IMR-90 (cell line): Measurements from ENCODE around the gene MYT1. TPM values are rescaled to one million over a fixed set of nuclear protein-coding genes. Genes with fewer than 3 reads are reported as not detected.

Experiments
- ATAC-seq: fragments of 200-7000 bp; cut with Tn5 transposase; 2 replicates; pipeline ENCODE4 v1.9.1; 2020; ENCODE audit warnings: low read depth, mild to moderate bottlenecking, moderate library complexity
- BruUV-seq: library from RNA; stranded (reverse); fragments of 400-500 nt; replicated peaks from 2 replicates; lab custom pipeline; 2021; lab: Mats Ljungman, UMichigan
- CTCF ChIA-PET: fragments of 300-600 bp; formaldehyde crosslinking; extraction: SDS; loops from one replicate; lab custom pipeline; 2021; ENCODE audit warnings: antibody characterized with exemption; lab: Yijun Ruan, JAX
- POLR2A ChIA-PET: fragments of 300-600 bp; sonication (Branson Sonifier 250); formaldehyde crosslinking; loops from one replicate; lab custom pipeline; 2022; ENCODE audit warnings: antibody characterized with exemption; ENCODE audit not compliant: unreplicated experiment; lab: Charles Lee
- DNase-seq: peaks from one replicate; pipeline ENCODE4 v3.0.0; 2013
- H2AFZ ChIP-seq: replicated peaks from 2 replicates; pipeline ENCODE3; 2013; ENCODE audit warnings: low read length, mild to moderate bottlenecking; ENCODE audit not compliant: poor library complexity
- H2AK5ac ChIP-seq: 2 replicates; pipeline ENCODE4 v1.6.1; 2013; ENCODE audit warnings: low read depth, low read length, inconsistent platforms
- H2AK9ac ChIP-seq: replicated peaks from 2 replicates; pipeline ENCODE3; 2013; ENCODE audit warnings: mild to moderate bottlenecking, low read depth, low read length, moderate library complexity; ENCODE audit not compliant: poor library complexity
- H2BK120ac ChIP-seq: 2 replicates; pipeline ENCODE4 v1.6.1; 2013; ENCODE audit warnings: low read depth, low read length, inconsistent platforms
- H2BK15ac ChIP-seq: 3 replicates; pipeline ENCODE4 v1.6.1; 2013; ENCODE audit warnings: low read depth, low read length, inconsistent platforms
- H2BK20ac ChIP-seq: 2 replicates; pipeline ENCODE4 v1.6.1; 2013; ENCODE audit warnings: low read depth, mild to moderate bottlenecking, inconsistent platforms, low read length, moderate library complexity
- H2BK5ac ChIP-seq: 2 replicates; pipeline ENCODE4 v1.6.1; 2013; ENCODE audit warnings: mild to moderate bottlenecking, low read depth, low read length, inconsistent platforms; ENCODE audit not compliant: poor library complexity, severe bottlenecking
- H3K14ac ChIP-seq: replicated peaks from 2 replicates; pipeline ENCODE4 v1.6.1; 2013; ENCODE audit warnings: low read depth, low read length, inconsistent platforms
- H3K18ac ChIP-seq: 2 replicates; pipeline ENCODE4 v1.6.1; 2013; ENCODE audit warnings: low read depth, low read length, control low read depth
- H3K23ac ChIP-seq: 2 replicates; pipeline ENCODE4 v1.6.1; 2013; ENCODE audit warnings: low read depth, low read length, inconsistent platforms
- H3K27ac ChIP-seq: 2 replicates; pipeline ENCODE4 v1.5.1; 2013; ENCODE audit warnings: mild to moderate bottlenecking, control low read depth, low read length; ENCODE audit not compliant: insufficient read depth
- H3K27me3 ChIP-seq: 2 replicates; pipeline ENCODE4 v1.6.1; 2013; ENCODE audit warnings: low read length; ENCODE audit not compliant: control insufficient read depth, insufficient read depth
- H3K36me3 ChIP-seq: 2 replicates; pipeline ENCODE4 v1.6.1; 2013; ENCODE audit warnings: low read length, mixed read lengths; ENCODE audit not compliant: control insufficient read depth, insufficient read depth
- H3K4ac ChIP-seq: 2 replicates; pipeline ENCODE4 v1.6.1; 2013; ENCODE audit warnings: low read depth, low read length, inconsistent platforms
- H3K4me1 ChIP-seq: 2 replicates; pipeline ENCODE4 v1.6.1; 2013; ENCODE audit warnings: low read length, mixed read lengths; ENCODE audit not compliant: control insufficient read depth, insufficient read depth
- H3K4me2 ChIP-seq: 2 replicates; pipeline ENCODE4 v1.6.1; 2013; ENCODE audit warnings: low read depth, mild to moderate bottlenecking, control low read depth, low read length, moderate library complexity
- H3K4me3 ChIP-seq: 2 replicates; pipeline ENCODE4 v1.5.1; 2013; ENCODE audit warnings: low read depth, mild to moderate bottlenecking, control low read depth, low read length, moderate library complexity; ENCODE audit not compliant: insufficient read depth
- H3K56ac ChIP-seq: 2 replicates; pipeline ENCODE4 v1.6.1; 2013; ENCODE audit warnings: low read length, inconsistent platforms; ENCODE audit not compliant: insufficient read depth; ENCODE audit errors: extremely low read depth
- H3K79me1 ChIP-seq, 2 experiments: 2 replicates each; pipeline ENCODE4 v1.6.1; 2013; ENCODE audit warnings: low read length in 2 of 2, inconsistent platforms in 1 of 2, low read depth in 1 of 2
- H3K9ac ChIP-seq: 2 replicates; pipeline ENCODE4 v1.6.1; 2013; ENCODE audit warnings: low read depth, low read length, control low read depth
- H3K9me1 ChIP-seq: 2 replicates; pipeline ENCODE4 v1.6.1; 2013; ENCODE audit warnings: low read length, inconsistent platforms; ENCODE audit not compliant: insufficient read depth
- H3K9me3 ChIP-seq: 2 replicates; pipeline ENCODE4 v1.6.1; 2013; ENCODE audit warnings: low read length; ENCODE audit not compliant: control insufficient read depth, insufficient read depth
- H4K20me1 ChIP-seq: 2 replicates; pipeline ENCODE4 v1.6.1; 2013; ENCODE audit warnings: low read length, inconsistent platforms; ENCODE audit not compliant: insufficient read depth
- H4K5ac ChIP-seq: 2 replicates; pipeline ENCODE4 v1.6.1; 2013; ENCODE audit warnings: mild to moderate bottlenecking, low read depth, low read length, control low read depth
- H4K8ac ChIP-seq, 2 experiments: 2 replicates each; pipeline ENCODE4 v1.6.1; 2013; ENCODE audit warnings: low read depth in 2 of 2, low read length in 2 of 2, control low read depth in 1 of 2, inconsistent platforms in 1 of 2
- H4K91ac ChIP-seq: 2 replicates; pipeline ENCODE4 v1.6.1; 2013; ENCODE audit warnings: low read depth, low read length, inconsistent platforms; ENCODE audit not compliant: insufficient read depth
- CEBPB ChIP-seq: IDR thresholded peaks from 2 replicates; pipeline ENCODE4 v1.6.1; 2012; ENCODE audit warnings: low read depth, low read length, improper control_type of control experiment
- CHD1 ChIP-seq: IDR thresholded peaks from 2 replicates; pipeline ENCODE4 v1.6.1; 2012; ENCODE audit warnings: low read depth, low read length, improper control_type of control experiment
- FOS ChIP-seq: fragments of 150-350 bp; IDR thresholded peaks from 2 replicates; pipeline ENCODE4 v1.6.1; 2016; ENCODE audit warnings: low read depth, low read length
- NFE2L2 ChIP-seq: fragments of 150-350 bp; IDR thresholded peaks from 2 replicates; pipeline ENCODE4 v1.6.1; 2016; ENCODE audit warnings: low read depth, mild to moderate bottlenecking, low read length
- POLR2A ChIP-seq: IDR thresholded peaks from 2 replicates; pipeline ENCODE4 v1.6.1; 2012; ENCODE audit warnings: mild to moderate bottlenecking, low read depth, low read length
- WGBS, 2 experiments: methylation state at CpG; one replicate each; pipeline versions ENCODE4 v1.1.5 to v1.1.7; 2013; ENCODE audit warnings: missing lambda C conversion rate in 2 of 2; ENCODE audit not compliant: insufficient read length in 1 of 2; ENCODE audit errors: extremely low coverage in 2 of 2; 5-methylcytosine and 5-hydroxymethylcytosine counted together
- dilution Hi-C: fragments of 300-500 bp; cut with HindIII; formaldehyde crosslinking; loops from one replicate; pipeline ENCODE4 v1.14.3; 2018; ENCODE audit warnings: low sequenced_read_pairs; ENCODE audit not compliant: unreplicated experiment
- in situ Hi-C: fragments of 300-500 bp; cut with MboI; formaldehyde crosslinking; loops from 3 replicates; pipeline ENCODE4 v1.14.3; 2019; ENCODE audit warnings: low sequenced_read_pairs, inconsistent platforms, mixed read lengths
- intact Hi-C: fragments of 100-400 bp; cut with micrococcal nuclease; formaldehyde crosslinking; loops from 2 replicates; pipeline ENCODE4 v1.10.0; 2022
- polyA plus RNA-seq, 3 experiments: library from polyadenylated mRNA; depleted of rRNA; stranded (reverse); fragments of >200 nt; gene quantifications; 2 replicates each; pipeline ENCODE4 v1.2.3, GENCODE V29; 2012; ENCODE audit warnings: low replicate concordance in 1 of 3
- total RNA-seq: library from RNA; depleted of rRNA; stranded (reverse); fragments of >200 nt; gene quantifications from 2 replicates; pipeline ENCODE4 v1.2.3, GENCODE V29; 2012
- TF ChIP-seq, protein P1 (sequence below): fragments of 150-350 bp; IDR thresholded peaks from 2 replicates; pipeline ENCODE4 v1.6.1; 2017; ENCODE audit warnings: mild to moderate bottlenecking, antibody characterized with exemption, low read length, low read depth

The MYT1 gene
- total and polyA plus RNA-seq, 2 of the 4 experiments (the other 2 are of a cell fraction): not detected

DNA sequence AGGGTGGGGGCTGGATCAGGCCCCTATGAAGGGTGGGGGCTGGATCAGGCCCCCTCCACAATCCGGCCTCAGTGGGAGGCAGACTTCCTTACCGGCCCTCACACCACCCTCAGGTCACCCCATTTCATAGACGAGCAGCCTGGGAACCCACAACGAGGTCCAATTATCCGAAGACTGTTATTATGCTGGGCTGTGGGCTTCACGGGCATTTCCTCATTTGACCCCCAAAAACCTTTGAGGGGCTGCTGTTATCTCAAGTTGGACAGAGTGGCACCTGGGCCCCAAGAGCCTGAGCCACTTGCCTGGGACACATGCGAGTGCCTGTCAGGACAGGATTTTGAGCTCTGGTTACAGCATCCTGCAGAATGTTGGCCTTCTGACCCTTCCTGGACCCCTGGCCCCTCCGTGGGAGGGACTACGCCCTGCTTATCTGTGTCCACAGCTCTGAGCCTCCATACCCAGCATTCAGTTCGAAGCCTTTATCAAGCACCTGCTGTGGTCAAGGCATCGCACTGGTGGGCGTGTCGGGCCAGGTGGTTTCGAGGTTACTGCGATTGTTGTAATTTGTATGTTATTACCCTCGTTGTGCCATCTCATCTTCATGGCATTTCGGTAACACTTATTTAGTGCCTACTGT lies 56.8 kb downstream of the MYT1 start:
- Histone ChIP-seq H3K4me3 (no peak overlapping the region), H2AK5ac (peak overlapping the region; percentile 23; the same call in 1 of the 2 replicates), H4K8ac (no peak overlapping the region), H3K27me3 (peaks cover 37% of the 10 kb centered on the region), H3K27ac (no peak overlapping the region), H3K23ac (no peak overlapping the region), H4K91ac (no peak overlapping the region), H3K4ac (no peak overlapping the region), H3K14ac (no peak overlapping the region), H3K36me3 (no peaks in the 10 kb centered on the region), H4K20me1 (no peaks in the 10 kb centered on the region), H2AK9ac (peak overlapping the region; percentile 58), H3K9me1 (peaks cover 19% of the 10 kb centered on the region), H2BK15ac (no peak overlapping the region), H3K18ac (no peak overlapping the region), H2BK120ac (no peak overlapping the region), H3K4me1 (peaks cover 27% of the 10 kb centered on the region), H3K9ac (no peak overlapping the region), H3K56ac (no peak overlapping the region), H2AFZ (no peak overlapping the region), H2BK20ac (no peak overlapping the region), H2BK5ac (no peak overlapping the region), H3K9me3 (no peaks in the 10 kb centered on the region), H3K4me2 (no peak overlapping the region), H4K5ac (no peak overlapping the region), H3K79me1 (no peaks in the 10 kb centered on the region; a peak in 1 of 4 replicates)
- dilution Hi-C loops (no loop called here), in situ Hi-C loops (no loop called here), intact Hi-C loops (no loop called here)
- BruUV-seq: no TSS peak
- ChIA-PET POLR2A (no interaction called here), CTCF (no interaction called here)
- 69% methylated on average over 8 of the region's 17 CpGs; no CpG with 5 or more reads in 1 of the 2 experiments for WGBS, 2 experiments
- TF ChIP-seq, protein P1, sequence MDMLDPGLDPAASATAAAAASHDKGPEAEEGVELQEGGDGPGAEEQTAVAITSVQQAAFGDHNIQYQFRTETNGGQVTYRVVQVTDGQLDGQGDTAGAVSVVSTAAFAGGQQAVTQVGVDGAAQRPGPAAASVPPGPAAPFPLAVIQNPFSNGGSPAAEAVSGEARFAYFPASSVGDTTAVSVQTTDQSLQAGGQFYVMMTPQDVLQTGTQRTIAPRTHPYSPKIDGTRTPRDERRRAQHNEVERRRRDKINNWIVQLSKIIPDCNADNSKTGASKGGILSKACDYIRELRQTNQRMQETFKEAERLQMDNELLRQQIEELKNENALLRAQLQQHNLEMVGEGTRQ: no peak
- TF ChIP-seq FOS (no peak), CEBPB (no peak), NFE2L2 (no peak), POLR2A (no peak), CHD1 (no peak)
- no peak for ATAC-seq
- no peak for DNase-seq
